HFFc6 (cell line): ENCODE data around the gene SEC23B. TPM values are rescaled to one million over a fixed set of nuclear protein-coding genes. Genes with fewer than 3 reads are reported as not detected.

Source experiments
- DNase-seq: peaks from one replicate; pipeline ENCODE4 v3.0.0-alpha.2; 2018
- H3K27ac Mint-ChIP-seq: 2 replicates; pipeline ENCODE4 v1.8.0; 2020; ENCODE audit warnings: mild to moderate bottlenecking, mixed read lengths
- H3K27me3 Mint-ChIP-seq: 2 replicates; pipeline ENCODE4 v1.8.0; 2021; ENCODE audit warnings: mild to moderate bottlenecking, moderate library complexity, mixed read lengths; ENCODE audit not compliant: insufficient read depth
- H3K36me3 Mint-ChIP-seq: 2 replicates; pipeline ENCODE4 v1.8.0; 2021; ENCODE audit warnings: low read depth, mixed read lengths
- H3K4me1 Mint-ChIP-seq: 2 replicates; pipeline ENCODE4 v1.8.0; 2020; ENCODE audit warnings: low read depth, mixed read lengths
- H3K4me3 Mint-ChIP-seq: 2 replicates; pipeline ENCODE4 v1.8.0; 2020; ENCODE audit warnings: mild to moderate bottlenecking, moderate library complexity, mixed read lengths
- H3K9me3 Mint-ChIP-seq: 2 replicates; pipeline ENCODE4 v1.8.0; 2020; ENCODE audit warnings: mild to moderate bottlenecking, mixed read lengths
- CTCF ChIP-seq: fragments of 200-600 bp; sonication (generic); IDR thresholded peaks from 2 replicates; pipeline ENCODE4 v1.5.0; 2021; ENCODE audit warnings: antibody characterized with exemption, mild to moderate bottlenecking
- total RNA-seq, 6 experiments: library from RNA; stranded (reverse); fragmentation: NEBNext Ultra II Directional; extraction: Animal tissue kit (Norgen Biotek cat#: 25700); gene quantifications; 2 replicates in 1 of 6; 3 replicates in 5 of 6; pipeline ENCODE4 v1.2.3, GENCODE V29; 2021

The SEC23B gene
- total RNA-seq, 6 experiments from 2014 or later: 50.8 to 63.4 (median 57.6) TPM

GRCh38 chr20:18571009-18571408 is 63.3 kb downstream of the SEC23B start:
- Mint-ChIP-seq H3K27me3 (peaks cover 2% of the 10 kb centered on the region; the same call in 1 of the 2 replicates), H3K4me1 (peaks cover 9% of the 10 kb centered on the region), H3K9me3 (no peaks in the 10 kb centered on the region), H3K4me3 (no peak overlapping the region), H3K27ac (no peak overlapping the region), H3K36me3 (peaks cover 11% of the 10 kb centered on the region)
- DNase-seq: no peak
- no peak for TF ChIP-seq CTCF

GRCh38 chr20:18571578-18571977 is 63.8 kb downstream of the SEC23B start:
- peaks cover 2% of the 10 kb centered on the region; the same call in 1 of the 2 replicates for H3K27me3 Mint-ChIP-seq
- no peaks in the 10 kb centered on the region for H3K9me3 Mint-ChIP-seq
- H3K4me1 Mint-ChIP-seq: peaks cover 4% of the 10 kb centered on the region
- no peak for DNase-seq
- TF ChIP-seq CTCF: no peak
- H3K27ac Mint-ChIP-seq: no peak overlapping the region
- no peak overlapping the region for H3K4me3 Mint-ChIP-seq
- H3K36me3 Mint-ChIP-seq: peaks cover 11% of the 10 kb centered on the region

- H3K27me3 Mint-ChIP-seq: peaks cover 2% of the 10 kb centered on the region; the same call in 1 of the 2 replicates
- H3K4me3 Mint-ChIP-seq: no peak overlapping the region
- no peaks in the 10 kb centered on the region for H3K36me3 Mint-ChIP-seq
- no peak overlapping the region for H3K27ac Mint-ChIP-seq
- H3K4me1 Mint-ChIP-seq: peaks cover 7% of the 10 kb centered on the region; the same call in 1 of the 2 replicates
- TF ChIP-seq CTCF: no peak
- H3K9me3 Mint-ChIP-seq: no peaks in the 10 kb centered on the region
- DNase-seq: no peak
Observed at GRCh38 chr20:18577942-18578341, 70.2 kb downstream of the SEC23B start.

- no peak overlapping the region for H3K27ac Mint-ChIP-seq
- no peaks in the 10 kb centered on the region for H3K36me3 Mint-ChIP-seq
- H3K4me1 Mint-ChIP-seq: peaks cover 7% of the 10 kb centered on the region; the same call in 1 of the 2 replicates
- no peak for DNase-seq
- no peak for TF ChIP-seq CTCF
- H3K9me3 Mint-ChIP-seq: no peaks in the 10 kb centered on the region
- H3K27me3 Mint-ChIP-seq: peaks cover 2% of the 10 kb centered on the region; the same call in 1 of the 2 replicates
- no peak overlapping the region for H3K4me3 Mint-ChIP-seq
Observed at GRCh38 chr20:18578581-18578980, 70.8 kb downstream of the SEC23B start.

GRCh38 chr20:18580012-18580411 is 72.3 kb downstream of the SEC23B start:
- no peaks in the 10 kb centered on the region for H3K36me3 Mint-ChIP-seq
- no peak for DNase-seq
- peaks cover 2% of the 10 kb centered on the region for H3K27me3 Mint-ChIP-seq
- peaks cover 7% of the 10 kb centered on the region; the same call in 1 of the 2 replicates for H3K4me1 Mint-ChIP-seq
- H3K27ac Mint-ChIP-seq: no peak overlapping the region
- TF ChIP-seq CTCF: no peak
- H3K9me3 Mint-ChIP-seq: no peaks in the 10 kb centered on the region
- no peak overlapping the region for H3K4me3 Mint-ChIP-seq

GRCh38 chr20:18585134-18585533 is 77.4 kb downstream of the SEC23B start:
- no peak for TF ChIP-seq CTCF
- DNase-seq: peak; percentile 18
- H3K36me3 Mint-ChIP-seq: no peaks in the 10 kb centered on the region

More at GRCh38 chr20:18585134-18585533, 77.4 kb downstream of the SEC23B start:
- Mint-ChIP-seq H3K27ac (no peak overlapping the region), H3K27me3 (peaks cover 2% of the 10 kb centered on the region), H3K4me1 (peaks cover 25% of the 10 kb centered on the region), H3K4me3 (no peak overlapping the region), H3K9me3 (no peaks in the 10 kb centered on the region)
